OCI-LY7 (cell line): Measurements from ENCODE around the gene IL1RAPL2. TPM values are rescaled to one million over a fixed set of nuclear protein-coding genes. Genes with fewer than 3 reads are reported as not detected.

Experiments used
- BruUV-seq: library from RNA; stranded (reverse); fragments of 400-500 nt; replicated peaks from 2 replicates; lab custom pipeline; 2021; lab: Mats Ljungman, UMichigan
- CTCF ChIA-PET: fragments of 300-600 bp; sonication (Branson Sonifier 250); formaldehyde crosslinking; loops from one replicate; lab custom pipeline; 2022; ENCODE audit warnings: antibody characterized with exemption; ENCODE audit not compliant: unreplicated experiment; lab: Charles Lee
- POLR2A ChIA-PET: fragments of 300-600 bp; sonication (Branson Sonifier 250); formaldehyde crosslinking; loops from one replicate; lab custom pipeline; 2022; ENCODE audit warnings: antibody characterized with exemption; lab: Charles Lee
- DNase-seq: peaks from one replicate; pipeline ENCODE4 v3.0.0-alpha.2; 2015; ENCODE audit warnings: low spot score
- H2AFZ ChIP-seq: fragments of 200-600 bp; sonication (generic), shearing (Covaris generic); 2 replicates; pipeline ENCODE4 v1.6.1; 2014; ENCODE audit warnings: mild to moderate bottlenecking, antibody characterized with exemption, low read length, moderate library complexity
- H3K27ac ChIP-seq: fragments of 200-600 bp; sonication (generic); 2 replicates; pipeline ENCODE4 v1.5.1; 2014; ENCODE audit warnings: mixed run types, low read depth, mild to moderate bottlenecking, moderate library complexity, low read length, inconsistent platforms; ENCODE audit not compliant: poor library complexity, severe bottlenecking
- H3K36me3 ChIP-seq: fragments of 200-600 bp; sonication (generic); 2 replicates; pipeline ENCODE4 v1.6.1; 2014; ENCODE audit warnings: mild to moderate bottlenecking, antibody characterized with exemption, low read length, moderate library complexity, mixed read lengths; ENCODE audit not compliant: insufficient read depth
- H3K4me1 ChIP-seq: fragments of 200-600 bp; sonication (generic); 2 replicates; pipeline ENCODE4 v1.5.1; 2014; ENCODE audit warnings: mild to moderate bottlenecking, low read length; ENCODE audit not compliant: insufficient read depth, poor library complexity, severe bottlenecking
- H3K4me2 ChIP-seq: fragments of 200-600 bp; sonication (generic); 2 replicates; pipeline ENCODE4 v1.6.1; 2014; ENCODE audit warnings: mild to moderate bottlenecking, low read length
- H3K4me3 ChIP-seq: fragments of 200-600 bp; sonication (generic); 2 replicates; pipeline ENCODE4 v1.5.1; 2014; ENCODE audit warnings: mild to moderate bottlenecking, low read depth, low read length; ENCODE audit not compliant: poor library complexity, severe bottlenecking
- H3K79me2 ChIP-seq: fragments of 200-600 bp; sonication (generic); 2 replicates; pipeline ENCODE4 v1.6.1; 2016; ENCODE audit warnings: low read depth, mild to moderate bottlenecking, low read length, moderate library complexity, mixed read lengths; ENCODE audit not compliant: insufficient read depth
- H3K9me2 ChIP-seq: fragments of 200-600 bp; sonication (generic); 2 replicates; pipeline ENCODE4 v1.6.1; 2016; ENCODE audit warnings: mild to moderate bottlenecking, low read length, mixed read lengths; ENCODE audit not compliant: insufficient read depth
- H3K9me3 ChIP-seq: fragments of 200-600 bp; sonication (generic); 2 replicates; pipeline ENCODE4 v1.6.1; 2014; ENCODE audit warnings: mild to moderate bottlenecking, mixed run types, low read length, mixed read lengths
- H4K20me1 ChIP-seq: fragments of 200-600 bp; sonication (generic); 2 replicates; pipeline ENCODE4 v1.6.1; 2014; ENCODE audit warnings: mild to moderate bottlenecking, antibody characterized with exemption, low read length, moderate library complexity, mixed read lengths; ENCODE audit not compliant: insufficient read depth
- EZH2phosphoT487 ChIP-seq: fragments of 200-600 bp; sonication (generic); IDR thresholded peaks from 2 replicates; pipeline ENCODE4 v1.6.1; 2018; ENCODE audit warnings: low read depth, borderline replicate concordance, mild to moderate bottlenecking, mixed run types, antibody characterized with exemption, low read length, moderate library complexity, mixed read lengths
- intact Hi-C: fragments of 100-400 bp; cut with micrococcal nuclease; formaldehyde crosslinking; loops from one replicate; pipeline ENCODE4 v1.10.0; 2022; ENCODE audit not compliant: unreplicated experiment
- total RNA-seq, 2 experiments: library from RNA; depleted of rRNA in 1 of 2; stranded (reverse); fragments of >200 nt in 1 of 2; shearing (Covaris generic) in 1 of 2; gene quantifications; 2 replicates each; pipeline ENCODE4 v1.2.3, GENCODE V29; 2014 to 2022
- TF ChIP-seq, protein P1 (sequence below): fragments of 200-600 bp; sonication (generic); conservative IDR thresholded peaks from 2 replicates; pipeline ENCODE4 v1.5.1; 2014; ENCODE audit warnings: mild to moderate bottlenecking, antibody characterized with exemption, low read length, moderate library complexity, mixed read lengths

Gene IL1RAPL2
- total RNA-seq, 2 experiments from 2014 or later = not detected

- H3K79me2 ChIP-seq = no peaks in the 10 kb centered on the region
- no peak overlapping the region for H2AFZ ChIP-seq
- no peaks in the 10 kb centered on the region for H4K20me1 ChIP-seq
- no peaks in the 10 kb centered on the region for H3K36me3 ChIP-seq
- DNase-seq = no peak
- ChIA-PET POLR2A (no interaction called here), CTCF (no interaction called here)
- no peaks in the 10 kb centered on the region for H3K9me3 ChIP-seq
- no peaks in the 10 kb centered on the region for H3K9me2 ChIP-seq
- H3K4me1 ChIP-seq = no peaks in the 10 kb centered on the region
- no peak overlapping the region for H3K27ac ChIP-seq
- BruUV-seq = no TSS peak
- H3K4me2 ChIP-seq = no peak overlapping the region
- TF ChIP-seq, protein P1, sequence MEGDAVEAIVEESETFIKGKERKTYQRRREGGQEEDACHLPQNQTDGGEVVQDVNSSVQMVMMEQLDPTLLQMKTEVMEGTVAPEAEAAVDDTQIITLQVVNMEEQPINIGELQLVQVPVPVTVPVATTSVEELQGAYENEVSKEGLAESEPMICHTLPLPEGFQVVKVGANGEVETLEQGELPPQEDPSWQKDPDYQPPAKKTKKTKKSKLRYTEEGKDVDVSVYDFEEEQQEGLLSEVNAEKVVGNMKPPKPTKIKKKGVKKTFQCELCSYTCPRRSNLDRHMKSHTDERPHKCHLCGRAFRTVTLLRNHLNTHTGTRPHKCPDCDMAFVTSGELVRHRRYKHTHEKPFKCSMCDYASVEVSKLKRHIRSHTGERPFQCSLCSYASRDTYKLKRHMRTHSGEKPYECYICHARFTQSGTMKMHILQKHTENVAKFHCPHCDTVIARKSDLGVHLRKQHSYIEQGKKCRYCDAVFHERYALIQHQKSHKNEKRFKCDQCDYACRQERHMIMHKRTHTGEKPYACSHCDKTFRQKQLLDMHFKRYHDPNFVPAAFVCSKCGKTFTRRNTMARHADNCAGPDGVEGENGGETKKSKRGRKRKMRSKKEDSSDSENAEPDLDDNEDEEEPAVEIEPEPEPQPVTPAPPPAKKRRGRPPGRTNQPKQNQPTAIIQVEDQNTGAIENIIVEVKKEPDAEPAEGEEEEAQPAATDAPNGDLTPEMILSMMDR = no peak
- no peak for TF ChIP-seq EZH2phosphoT487
- intact Hi-C loops = no loop called here
- H3K4me3 ChIP-seq = no peak overlapping the region
Measured at GRCh38 chrX:105098812-105099211, 532.8 kb downstream of the IL1RAPL2 start.

DNA sequence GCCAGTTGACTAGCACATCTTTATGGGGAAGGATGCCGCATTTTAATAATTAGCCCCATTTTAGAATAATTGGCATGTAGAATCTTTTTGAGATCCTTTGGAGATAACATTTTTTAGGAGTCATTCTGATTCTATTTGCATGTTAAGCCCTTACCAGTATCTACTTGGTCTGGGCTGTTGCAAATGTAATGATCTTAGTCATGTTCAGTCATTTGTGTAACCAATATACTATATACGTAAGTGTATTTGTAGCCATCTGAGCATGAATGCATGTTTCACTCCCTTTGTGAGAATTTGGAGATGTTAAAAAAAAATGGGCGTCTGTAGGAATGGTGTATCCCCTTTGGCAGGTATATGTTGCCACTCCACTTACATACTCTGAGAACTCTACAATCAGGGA is 535.4 kb downstream of the IL1RAPL2 start:
- Histone ChIP-seq H3K9me3 (no peaks in the 10 kb centered on the region), H2AFZ (no peak overlapping the region), H3K79me2 (no peaks in the 10 kb centered on the region), H3K4me1 (no peaks in the 10 kb centered on the region), H3K4me2 (no peak overlapping the region), H3K4me3 (no peak overlapping the region), H3K36me3 (no peaks in the 10 kb centered on the region), H3K9me2 (no peaks in the 10 kb centered on the region), H3K27ac (no peak overlapping the region), H4K20me1 (no peaks in the 10 kb centered on the region)
- no peak for TF ChIP-seq EZH2phosphoT487
- TF ChIP-seq, protein P1 = no peak
- ChIA-PET CTCF (no interaction called here), POLR2A (no interaction called here)
- no peak for DNase-seq
- no TSS peak for BruUV-seq
- intact Hi-C loops = no loop called here

- Histone ChIP-seq H3K4me1 (no peaks in the 10 kb centered on the region), H3K9me2 (no peaks in the 10 kb centered on the region), H3K4me3 (no peak overlapping the region), H4K20me1 (no peaks in the 10 kb centered on the region), H3K79me2 (no peaks in the 10 kb centered on the region), H2AFZ (no peak overlapping the region), H3K27ac (no peak overlapping the region), H3K36me3 (no peaks in the 10 kb centered on the region), H3K4me2 (no peak overlapping the region), H3K9me3 (no peaks in the 10 kb centered on the region)
- intact Hi-C loops = no loop called here
- no TSS peak for BruUV-seq
- TF ChIP-seq, protein P1 = no peak
- TF ChIP-seq EZH2phosphoT487 = no peak
- DNase-seq = no peak
- CTCF ChIA-PET = no interaction called here
- POLR2A ChIA-PET = no interaction called here
Measured at GRCh38 chrX:105109936-105110335, 543.9 kb downstream of the IL1RAPL2 start.
